Progenitor cell of endocrine pancreas (in vitro differentiated cells): Measurements from ENCODE around the gene DBH. TPM values are rescaled to one million over a fixed set of nuclear protein-coding genes. Genes with fewer than 3 reads are reported as not detected.

Experiments
- DNase-seq: peaks from one replicate; pipeline ENCODE4 v3.0.0; 2021; ENCODE audit warnings: low spot score; ENCODE audit not compliant: unreplicated experiment
- H3K27ac Mint-ChIP-seq: 2 replicates; pipeline ENCODE4 v1.8.0; 2021; ENCODE audit warnings: mild to moderate bottlenecking, moderate library complexity, mixed read lengths
- H3K27me3 Mint-ChIP-seq: 2 replicates; pipeline ENCODE4 v1.8.0; 2021; ENCODE audit warnings: mixed read lengths
- H3K36me3 Mint-ChIP-seq: 2 replicates; pipeline ENCODE4 v1.8.0; 2022; ENCODE audit warnings: mixed read lengths; ENCODE audit not compliant: insufficient read depth
- H3K4me1 Mint-ChIP-seq: 2 replicates; pipeline ENCODE4 v1.8.0; 2021; ENCODE audit warnings: low read depth, mixed read lengths
- H3K4me3 Mint-ChIP-seq: 2 replicates; pipeline ENCODE4 v1.8.0; 2021; ENCODE audit warnings: low read depth, mild to moderate bottlenecking, moderate library complexity, mixed read lengths
- H3K9me3 Mint-ChIP-seq: 2 replicates; pipeline ENCODE4 v1.8.0; 2021; ENCODE audit warnings: low read depth, mixed read lengths
- total RNA-seq: library from RNA; stranded (reverse); gene quantifications from 2 replicates; pipeline ENCODE4 v1.2.1, GENCODE V29; 2021
- TF ChIP-seq, protein P1 (sequence below): fragments of 200-600 bp; sonication (generic); IDR thresholded peaks from one replicate; pipeline ENCODE4 v1.5.0; 2021; ENCODE audit warnings: antibody characterized with exemption, mild to moderate bottlenecking; ENCODE audit not compliant: unreplicated experiment

The DBH gene
- total RNA-seq, 1 donor from 2014 or later, result not detected

- no peak overlapping the region for H3K27ac Mint-ChIP-seq
- no peaks in the 10 kb centered on the region for H3K4me1 Mint-ChIP-seq
- no peak for DNase-seq
- H3K36me3 Mint-ChIP-seq, result no peaks in the 10 kb centered on the region
- TF ChIP-seq, protein P1, sequence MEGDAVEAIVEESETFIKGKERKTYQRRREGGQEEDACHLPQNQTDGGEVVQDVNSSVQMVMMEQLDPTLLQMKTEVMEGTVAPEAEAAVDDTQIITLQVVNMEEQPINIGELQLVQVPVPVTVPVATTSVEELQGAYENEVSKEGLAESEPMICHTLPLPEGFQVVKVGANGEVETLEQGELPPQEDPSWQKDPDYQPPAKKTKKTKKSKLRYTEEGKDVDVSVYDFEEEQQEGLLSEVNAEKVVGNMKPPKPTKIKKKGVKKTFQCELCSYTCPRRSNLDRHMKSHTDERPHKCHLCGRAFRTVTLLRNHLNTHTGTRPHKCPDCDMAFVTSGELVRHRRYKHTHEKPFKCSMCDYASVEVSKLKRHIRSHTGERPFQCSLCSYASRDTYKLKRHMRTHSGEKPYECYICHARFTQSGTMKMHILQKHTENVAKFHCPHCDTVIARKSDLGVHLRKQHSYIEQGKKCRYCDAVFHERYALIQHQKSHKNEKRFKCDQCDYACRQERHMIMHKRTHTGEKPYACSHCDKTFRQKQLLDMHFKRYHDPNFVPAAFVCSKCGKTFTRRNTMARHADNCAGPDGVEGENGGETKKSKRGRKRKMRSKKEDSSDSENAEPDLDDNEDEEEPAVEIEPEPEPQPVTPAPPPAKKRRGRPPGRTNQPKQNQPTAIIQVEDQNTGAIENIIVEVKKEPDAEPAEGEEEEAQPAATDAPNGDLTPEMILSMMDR, result no peak
- H3K4me3 Mint-ChIP-seq, result no peak overlapping the region
- no peaks in the 10 kb centered on the region for H3K9me3 Mint-ChIP-seq
- H3K27me3 Mint-ChIP-seq, result peaks cover 3% of the 10 kb centered on the region
Observed at GRCh38 chr9:133681658-133682306, 45.6 kb downstream of the DBH start.

GRCh38 chr9:133682818-133683585, 46.8 kb downstream of the DBH start:
- Mint-ChIP-seq H3K36me3 (no peaks in the 10 kb centered on the region), H3K27me3 (peaks cover 3% of the 10 kb centered on the region), H3K9me3 (no peaks in the 10 kb centered on the region), H3K4me3 (no peak overlapping the region), H3K4me1 (no peaks in the 10 kb centered on the region), H3K27ac (no peak overlapping the region)
- TF ChIP-seq, protein P1, result no peak
- no peak for DNase-seq

- Mint-ChIP-seq H3K27ac (no peak overlapping the region), H3K4me3 (no peak overlapping the region), H3K4me1 (no peaks in the 10 kb centered on the region), H3K27me3 (peaks cover 1% of the 10 kb centered on the region), H3K9me3 (no peaks in the 10 kb centered on the region), H3K36me3 (no peaks in the 10 kb centered on the region)
- no peak for DNase-seq
- TF ChIP-seq, protein P1, result no peak
Observed at GRCh38 chr9:133683586-133684120, 47.5 kb downstream of the DBH start.

DNA sequence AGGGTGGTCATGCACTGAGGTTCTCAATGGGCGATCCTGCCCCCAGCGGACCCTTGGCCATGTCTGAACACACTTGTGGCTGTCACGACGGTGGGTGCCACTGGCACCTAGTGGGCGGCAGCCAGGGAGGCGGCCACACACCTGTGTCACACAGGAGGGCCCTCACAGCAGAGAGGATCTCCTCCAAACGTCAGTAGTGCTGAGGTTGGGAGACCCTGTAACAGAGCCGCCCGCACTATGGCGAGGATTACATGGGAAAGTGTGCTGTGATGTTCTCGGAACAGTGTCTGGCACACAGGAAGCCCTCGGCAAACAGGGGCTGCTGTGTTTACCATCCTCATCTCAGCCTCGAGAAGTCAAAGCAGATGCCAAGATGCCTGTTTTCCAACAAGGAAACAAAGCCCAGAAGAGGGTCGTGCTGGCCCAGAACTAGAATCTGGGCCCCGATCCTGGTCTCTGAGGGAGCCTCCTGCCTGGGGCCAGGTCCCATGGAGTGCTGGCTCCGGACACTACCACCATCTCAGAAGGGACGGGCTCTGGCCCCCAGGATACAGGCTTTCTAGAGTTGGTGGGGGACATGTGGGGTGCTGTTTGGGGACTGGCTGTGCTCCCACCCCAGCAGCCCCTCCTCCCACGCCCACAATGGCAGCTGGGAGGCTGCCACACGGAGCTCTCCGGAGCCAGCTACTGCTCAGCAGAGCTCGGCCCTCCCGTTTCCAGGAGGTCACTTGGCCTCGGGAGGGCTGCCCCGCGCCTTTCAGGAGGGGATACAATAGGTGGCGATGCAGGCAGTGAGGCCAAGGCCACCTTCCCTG, 48.2 kb downstream of the DBH start:
- H3K27ac Mint-ChIP-seq, result no peak overlapping the region
- no peak overlapping the region for H3K4me3 Mint-ChIP-seq
- no peaks in the 10 kb centered on the region for H3K4me1 Mint-ChIP-seq
- DNase-seq, result no peak
- TF ChIP-seq, protein P1, result no peak
- H3K9me3 Mint-ChIP-seq, result no peaks in the 10 kb centered on the region
- no peaks in the 10 kb centered on the region for H3K27me3 Mint-ChIP-seq
- H3K36me3 Mint-ChIP-seq, result no peaks in the 10 kb centered on the region

DNA sequence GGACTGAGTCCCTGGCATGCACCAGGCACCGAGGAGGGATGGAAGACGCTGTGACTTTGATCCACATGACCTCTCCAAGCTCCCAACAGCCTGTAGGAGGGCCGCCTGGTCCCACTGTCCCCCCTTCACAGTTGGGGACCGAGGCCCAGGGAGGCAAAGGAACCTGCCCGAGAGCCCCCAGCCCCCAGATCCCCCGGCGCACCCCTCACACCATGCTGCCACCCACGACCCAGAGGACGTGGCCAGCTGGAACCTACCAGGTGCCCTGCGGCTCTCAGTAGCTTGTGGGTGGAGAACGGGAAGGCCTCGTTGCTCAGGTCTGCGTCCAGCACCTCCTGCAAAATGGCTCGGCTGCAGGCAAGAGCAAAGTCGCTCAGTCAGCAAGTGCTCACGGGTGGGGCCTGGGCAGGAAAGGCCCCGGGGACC, 48.8 kb downstream of the DBH start:
- no peaks in the 10 kb centered on the region for H3K36me3 Mint-ChIP-seq
- no peaks in the 10 kb centered on the region for H3K9me3 Mint-ChIP-seq
- peaks cover 4% of the 10 kb centered on the region for H3K4me1 Mint-ChIP-seq
- no peak for DNase-seq
- no peaks in the 10 kb centered on the region for H3K27me3 Mint-ChIP-seq
- TF ChIP-seq, protein P1, result no peak
- no peak overlapping the region for H3K4me3 Mint-ChIP-seq
- H3K27ac Mint-ChIP-seq, result no peak overlapping the region
